Sigmoid colon (tissue), 7 donors: ENCODE measurements around the gene KIF7. TPM values are rescaled to one million over a fixed set of nuclear protein-coding genes. Genes with fewer than 3 reads are reported as not detected.

Source experiments
- DNase-seq: peaks from one replicate; pipeline ENCODE4 v3.0.0-alpha.2; 2019
- H3K27ac ChIP-seq, 4 donors: fragments of 200-600 bp; sonication (generic); one replicate each; pipeline ENCODE4 v1.5.1; 2016 to 2019; ENCODE audit warnings: mild to moderate bottlenecking in 1 of 4
- H3K27me3 ChIP-seq, 3 donors: fragments of 200-600 bp; sonication (generic); one replicate each; pipeline ENCODE4 v1.5.1; 2019; ENCODE audit warnings: mild to moderate bottlenecking in 1 of 3
- H3K36me3 ChIP-seq, 4 donors: fragments of 200-600 bp; sonication (generic); one replicate each; pipeline ENCODE4 v1.5.1; 2016 to 2019
- H3K4me1 ChIP-seq, 4 donors: fragments of 200-600 bp; sonication (generic); one replicate each; pipeline ENCODE4 v1.5.1; 2017 to 2019
- H3K4me3 ChIP-seq, 4 donors: fragments of 200-600 bp; sonication (generic); one replicate each; pipeline ENCODE4 v1.5.1; 2017 to 2019; ENCODE audit warnings: mild to moderate bottlenecking in 2 of 4, moderate library complexity in 1 of 4
- H3K9me3 ChIP-seq, 4 donors: fragments of 200-600 bp in 3 of 4; sonication (generic) in 3 of 4; one replicate each; pipeline versions ENCODE4 v1.5.1 to v1.6.1; 2013 to 2019
- CTCF ChIP-seq, 4 experiments: fragments of 450-650 bp in 3 of 4; fragments of 200-600 bp in 1 of 4; IDR thresholded peaks; one replicate each; pipeline ENCODE4 v1.5.1; 2016 to 2019; ENCODE audit warnings: antibody characterized with exemption in 4 of 4, mild to moderate bottlenecking in 3 of 4, moderate library complexity in 2 of 4
- EP300 ChIP-seq, 4 donors: sonication (generic); formaldehyde crosslinking; IDR thresholded peaks; one replicate each; pipeline ENCODE4 v1.6.1; 2017; ENCODE audit warnings: antibody characterized with exemption in 4 of 4
- POLR2A ChIP-seq, 2 donors: fragments of 450-650 bp; IDR thresholded peaks; one replicate each; pipeline ENCODE4 v1.6.1; 2016; ENCODE audit warnings: antibody characterized with exemption in 2 of 2, mild to moderate bottlenecking in 2 of 2, moderate library complexity in 2 of 2
- POLR2AphosphoS5 ChIP-seq, 4 donors: sonication (generic); formaldehyde crosslinking; IDR thresholded peaks; one replicate each; pipeline ENCODE4 v1.6.1; 2017; ENCODE audit warnings: antibody characterized with exemption in 4 of 4
- WGBS, 2 donors: extraction: QIAGEN DNeasy Blood & Tissue Kit; methylation state at CpG; one replicate each; pipeline ENCODE4 v1.1.7; 2013; 5-methylcytosine and 5-hydroxymethylcytosine counted together
- intact Hi-C: fragments of 100-400 bp; cut with DNase I; formaldehyde crosslinking; loops from one replicate; pipeline ENCODE4 v1.15.1; 2023
- polyA plus RNA-seq, 3 donors: library from polyadenylated mRNA; stranded (reverse); fragments of 200-250 nt; gene quantifications; one replicate each; pipeline ENCODE4 v1.2.3, GENCODE V29; 2013
- total RNA-seq, 4 donors: library from RNA; depleted of rRNA; stranded (reverse); fragments of >200 nt; gene quantifications; one replicate each; pipeline ENCODE4 v1.1.0, GENCODE V29; 2016
- donor health status: healthy with polysubstance abuse.
- donor health status: Bipolar disorder and iron deficiency.
- donor health status: healthy.

The KIF7 gene
- total and polyA plus RNA-seq, 7 donors: 0.46 to 15.2 (median 5.4) TPM

- no peaks in the 10 kb centered on the region for H3K27me3 ChIP-seq
- TF ChIP-seq POLR2AphosphoS5 (IDR thresholded peaks at IDR 0.05) (no peak), EP300 (IDR thresholded peaks at IDR 0.05) (no peak), CTCF (IDR thresholded peaks at IDR 0.05) (no peak)
- intact Hi-C loops: no loop called here
- peak overlapping the region; percentile 53 to 83 (median 61) for H3K27ac ChIP-seq
- peaks cover 0 to 25% (median 0%) of the 10 kb centered on the region in 4 donors for H3K36me3 ChIP-seq
- H3K4me3 ChIP-seq: no peak overlapping the region
- peaks cover 0 to 22% (median 16%) of the 10 kb centered on the region in 4 donors for H3K4me1 ChIP-seq
- no peaks in the 10 kb centered on the region for H3K9me3 ChIP-seq
- 85 to 93% methylated on average over 2 of the region's 2 CpGs for WGBS, 2 donors
- DNase-seq: no peak
Measured at GRCh38 chr15:89681146-89681545, 25.9 kb upstream of the KIF7 start.

GRCh38 chr15:89680282-89680873, 25.1 kb upstream of the KIF7 start:
- peak; percentile 87 for DNase-seq
- H3K9me3 ChIP-seq: no peaks in the 10 kb centered on the region
- peak overlapping the region; percentile 53 to 83 (median 61) for H3K27ac ChIP-seq
- no peak overlapping the region for H3K4me3 ChIP-seq
- WGBS, 2 donors: 16 to 62% methylated on average over 5 of the region's 5 CpGs
- peaks cover 0 to 22% (median 16%) of the 10 kb centered on the region in 4 donors for H3K4me1 ChIP-seq
- H3K36me3 ChIP-seq: peaks cover 0 to 18% (median 0%) of the 10 kb centered on the region in 4 donors
- H3K27me3 ChIP-seq: no peaks in the 10 kb centered on the region
- intact Hi-C loops: no loop called here
- TF ChIP-seq POLR2AphosphoS5 (IDR thresholded peaks at IDR 0.05): peak; percentile 21 to 63 (median 37)
- no peak for TF ChIP-seq EP300 (IDR thresholded peaks at IDR 0.05)
- no peak for TF ChIP-seq POLR2A (IDR thresholded peaks at IDR 0.05)
- no peak for TF ChIP-seq CTCF (IDR thresholded peaks at IDR 0.05)

GRCh38 chr15:89679212-89679611, 23.9 kb upstream of the KIF7 start, which contains the start of gene PLIN1:
PLIN1 (minus strand) TSS chr15:89679367; CDS start chr15:89677489, 1,878 bp downstream.
- 95% methylated on average over 2 of the region's 2 CpGs for WGBS, 2 donors
- intact Hi-C loops: no loop called here

GRCh38 chr15:89677381-89677780, 22.1 kb upstream of the KIF7 start:
- no peak for DNase-seq
- intact Hi-C loops: no loop called here
- Histone ChIP-seq H3K9me3 (no peaks in the 10 kb centered on the region), H3K36me3 (no peaks in the 10 kb centered on the region), H3K4me3 (no peak overlapping the region), H3K4me1 (peaks cover 0 to 22% (median 20%) of the 10 kb centered on the region in 4 donors), H3K27ac (no peak overlapping the region), H3K27me3 (no peaks in the 10 kb centered on the region)
- no peak for TF ChIP-seq CTCF (IDR thresholded peaks at IDR 0.05)
- no peak for TF ChIP-seq POLR2AphosphoS5 (IDR thresholded peaks at IDR 0.05)
- no peak for TF ChIP-seq POLR2A (IDR thresholded peaks at IDR 0.05)
- TF ChIP-seq EP300 (IDR thresholded peaks at IDR 0.05): no peak
- 85 to 92% methylated on average over 1 of the region's 1 CpG for WGBS, 2 donors

More at GRCh38 chr15:89679212-89679611, 23.9 kb upstream of the KIF7 start, which contains the start of gene PLIN1:
- TF ChIP-seq POLR2AphosphoS5 (IDR thresholded peaks at IDR 0.05) (no peak), CTCF (IDR thresholded peaks at IDR 0.05) (no peak), EP300 (IDR thresholded peaks at IDR 0.05) (no peak), POLR2A (IDR thresholded peaks at IDR 0.05) (no peak)
- no peak for DNase-seq
- Histone ChIP-seq H3K4me1 (peaks cover 0 to 22% (median 16%) of the 10 kb centered on the region in 4 donors), H3K9me3 (no peaks in the 10 kb centered on the region), H3K27ac (peak within 1 kb of the TSS; percentile 53 to 83 (median 61)), H3K4me3 (no peak within 1 kb of the TSS), H3K27me3 (no peaks in the 10 kb centered on the region), H3K36me3 (peaks cover 0 to 13% (median 0%) of the 10 kb centered on the region in 4 donors)
